ENCODE measurements around the gene DCAF8L1. TPM values are rescaled to one million over a fixed set of nuclear protein-coding genes. Genes with fewer than 3 reads are reported as not detected.

Gene DCAF8L1
- not detected for total RNA-seq

- intact Hi-C loops (cut with DNase I; ENCODE audit: low total_unique reads): no loop called here
- no peak within 1 kb of the TSS for H3K4me3 ChIP-seq (ENCODE audit: low read depth, poor library complexity, severe bottlenecking)
- WGBS, 2 donors: 89 to 93% methylated on average over 14 of the region's 14 CpGs
- DNase-seq (ENCODE audit: low spot score in 2 of 2): no peak
- TF ChIP-seq CTCF (IDR thresholded peaks at IDR 0.05): no peak
- TF ChIP-seq POLR2A (IDR thresholded peaks at IDR 0.05): no peak
Observed at GRCh38 chrX:27981349-27981748, at the start of gene DCAF8L1. DCAF8L1 (minus strand) TSS chrX:27981449; CDS start chrX:27981334, 115 bp downstream.

- DNase-seq (ENCODE audit: low spot score in 2 of 2): no peak
- TF ChIP-seq CTCF (IDR thresholded peaks at IDR 0.05) (no peak), POLR2A (IDR thresholded peaks at IDR 0.05) (no peak)
- 40 to 59% methylated on average over 2 of the region's 2 CpGs for WGBS, 2 donors
- intact Hi-C loops (cut with DNase I; ENCODE audit: low total_unique reads): no loop called here
- H3K4me3 ChIP-seq (ENCODE audit: low read depth, poor library complexity, severe bottlenecking): no peak overlapping the region
Observed at GRCh38 chrX:28022371-28022770, 41.1 kb upstream of the DCAF8L1 start.

- no peak for TF ChIP-seq CTCF (IDR thresholded peaks at IDR 0.05)
- TF ChIP-seq POLR2A (IDR thresholded peaks at IDR 0.05): no peak
- DNase-seq (ENCODE audit: low spot score in 2 of 2): no peak
- H3K4me3 ChIP-seq (ENCODE audit: low read depth, poor library complexity, severe bottlenecking): no peak overlapping the region
- intact Hi-C loops (cut with DNase I; ENCODE audit: low total_unique reads): no loop called here
- 37 to 45% methylated on average over 1 of the region's 1 CpG for WGBS, 2 donors
Observed at GRCh38 chrX:28016823-28017222, 35.6 kb upstream of the DCAF8L1 start.

- no peak for TF ChIP-seq POLR2A (IDR thresholded peaks at IDR 0.05)
- TF ChIP-seq CTCF (IDR thresholded peaks at IDR 0.05): no peak
- WGBS, 2 donors: 79 to 98% methylated on average over 4 to 6 of the region's 6 CpGs
Observed at GRCh38 chrX:28015993-28016392, 34.7 kb upstream of the DCAF8L1 start.

GRCh38 chrX:28010875-28011274 is 29.6 kb upstream of the DCAF8L1 start:
- TF ChIP-seq CTCF (IDR thresholded peaks at IDR 0.05) (no peak), POLR2A (IDR thresholded peaks at IDR 0.05) (no peak)
- intact Hi-C loops (cut with DNase I; ENCODE audit: low total_unique reads): no loop called here

More at GRCh38 chrX:28015993-28016392, 34.7 kb upstream of the DCAF8L1 start:
- no peak overlapping the region for H3K4me3 ChIP-seq (ENCODE audit: low read depth, poor library complexity, severe bottlenecking)
- intact Hi-C loops (cut with DNase I; ENCODE audit: low total_unique reads): no loop called here
- no peak for DNase-seq (ENCODE audit: low spot score in 2 of 2)

GRCh38 chrX:27998666-27999065 is 17.4 kb upstream of the DCAF8L1 start:
- WGBS, 2 donors: 58 to 79% methylated on average over 1 of the region's 1 CpG
- no peak for DNase-seq (ENCODE audit: low spot score in 2 of 2)
- H3K4me3 ChIP-seq (ENCODE audit: low read depth, poor library complexity, severe bottlenecking): no peak overlapping the region
- intact Hi-C loops (cut with DNase I; ENCODE audit: low total_unique reads): loop anchor here (5.0 kb wide), 1 partner anchor 419 kb away; no protein-coding TSS in a partner anchor
- TF ChIP-seq POLR2A (IDR thresholded peaks at IDR 0.05) (no peak), CTCF (IDR thresholded peaks at IDR 0.05) (no peak)

More at GRCh38 chrX:28010875-28011274, 29.6 kb upstream of the DCAF8L1 start:
- DNase-seq (ENCODE audit: low spot score in 2 of 2): no peak
- WGBS, 2 donors: 69 to 91% methylated on average over 2 of the region's 2 CpGs
- no peak overlapping the region for H3K4me3 ChIP-seq (ENCODE audit: low read depth, poor library complexity, severe bottlenecking)
